ENCODE data around the gene ZFP82. TPM values are rescaled to one million over a fixed set of nuclear protein-coding genes. Genes with fewer than 3 reads are reported as not detected.

Gene ZFP82
- total RNA-seq, 1 experiment from 2014 or later: not detected

DNA sequence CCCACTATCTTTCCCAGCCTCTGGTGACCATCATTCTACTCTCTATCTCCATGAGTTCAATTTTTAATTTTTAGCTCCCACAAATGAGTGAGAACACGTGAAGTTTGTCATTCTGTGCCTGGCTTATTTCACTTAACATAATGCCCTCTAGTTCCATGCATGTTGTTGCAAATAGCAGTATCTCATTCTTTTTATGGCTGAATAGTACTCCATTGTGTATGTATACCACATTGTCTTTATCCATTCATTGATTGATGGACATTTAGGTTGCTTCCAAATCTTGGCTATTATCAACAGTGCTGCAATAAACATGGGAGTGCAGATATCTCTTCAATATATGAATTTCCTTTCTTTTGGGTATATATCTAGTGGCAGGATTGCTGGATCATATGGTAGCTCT, 22.9 kb upstream of the ZFP82 start:
- H3K4me3 Mint-ChIP-seq (ENCODE audit: low read depth, unreplicated experiment): no peak overlapping the region
- peaks cover 12% of the 10 kb centered on the region for H3K9me3 Mint-ChIP-seq (ENCODE audit: low read depth, unreplicated experiment)
- intact Hi-C loops (cut with micrococcal nuclease; ENCODE audit: unreplicated experiment): no loop called here
- TF ChIP-seq, protein P1, sequence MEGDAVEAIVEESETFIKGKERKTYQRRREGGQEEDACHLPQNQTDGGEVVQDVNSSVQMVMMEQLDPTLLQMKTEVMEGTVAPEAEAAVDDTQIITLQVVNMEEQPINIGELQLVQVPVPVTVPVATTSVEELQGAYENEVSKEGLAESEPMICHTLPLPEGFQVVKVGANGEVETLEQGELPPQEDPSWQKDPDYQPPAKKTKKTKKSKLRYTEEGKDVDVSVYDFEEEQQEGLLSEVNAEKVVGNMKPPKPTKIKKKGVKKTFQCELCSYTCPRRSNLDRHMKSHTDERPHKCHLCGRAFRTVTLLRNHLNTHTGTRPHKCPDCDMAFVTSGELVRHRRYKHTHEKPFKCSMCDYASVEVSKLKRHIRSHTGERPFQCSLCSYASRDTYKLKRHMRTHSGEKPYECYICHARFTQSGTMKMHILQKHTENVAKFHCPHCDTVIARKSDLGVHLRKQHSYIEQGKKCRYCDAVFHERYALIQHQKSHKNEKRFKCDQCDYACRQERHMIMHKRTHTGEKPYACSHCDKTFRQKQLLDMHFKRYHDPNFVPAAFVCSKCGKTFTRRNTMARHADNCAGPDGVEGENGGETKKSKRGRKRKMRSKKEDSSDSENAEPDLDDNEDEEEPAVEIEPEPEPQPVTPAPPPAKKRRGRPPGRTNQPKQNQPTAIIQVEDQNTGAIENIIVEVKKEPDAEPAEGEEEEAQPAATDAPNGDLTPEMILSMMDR (IDR thresholded peaks at IDR 0.05; ENCODE audit: unreplicated experiment): no peak
- H3K27ac Mint-ChIP-seq (ENCODE audit: unreplicated experiment): no peak overlapping the region
- CTCF ChIA-PET: no interaction called here
- no peak for DNase-seq
- no peaks in the 10 kb centered on the region for H3K27me3 Mint-ChIP-seq (ENCODE audit: unreplicated experiment)
- H3K4me1 Mint-ChIP-seq (ENCODE audit: low read depth, unreplicated experiment): no peaks in the 10 kb centered on the region
- no peaks in the 10 kb centered on the region for H3K36me3 Mint-ChIP-seq (ENCODE audit: insufficient read depth, unreplicated experiment)
- no TSS peak for BruUV-seq (replicated peaks)

DNA sequence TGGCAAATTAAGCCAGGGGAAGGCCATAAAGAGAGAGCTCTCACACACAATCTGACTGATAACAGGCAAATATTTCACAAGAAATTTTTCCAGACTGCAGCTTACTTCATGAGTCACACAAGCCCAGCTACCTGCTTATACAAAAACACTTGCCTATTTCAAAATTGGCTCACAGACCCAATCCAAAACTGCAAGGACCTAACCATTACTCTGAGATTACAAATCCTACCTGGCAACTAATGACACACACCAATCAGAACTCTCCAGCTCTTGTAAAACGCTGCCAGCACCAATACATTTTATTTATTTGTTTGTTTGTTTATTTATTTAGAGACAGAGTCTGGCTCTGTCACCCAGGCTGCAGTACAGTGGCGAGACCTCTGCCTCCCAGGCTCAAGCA, 18.1 kb upstream of the ZFP82 start:
- CTCF ChIA-PET: no interaction called here
- intact Hi-C loops (cut with micrococcal nuclease; ENCODE audit: unreplicated experiment): no loop called here
- TF ChIP-seq, protein P1 (IDR thresholded peaks at IDR 0.05; ENCODE audit: unreplicated experiment): no peak
- H3K4me3 Mint-ChIP-seq (ENCODE audit: low read depth, unreplicated experiment): no peak overlapping the region
- H3K4me1 Mint-ChIP-seq (ENCODE audit: low read depth, unreplicated experiment): no peaks in the 10 kb centered on the region
- H3K9me3 Mint-ChIP-seq (ENCODE audit: low read depth, unreplicated experiment): peaks cover 18% of the 10 kb centered on the region
- no peaks in the 10 kb centered on the region for H3K36me3 Mint-ChIP-seq (ENCODE audit: insufficient read depth, unreplicated experiment)
- no peaks in the 10 kb centered on the region for H3K27me3 Mint-ChIP-seq (ENCODE audit: unreplicated experiment)
- no TSS peak for BruUV-seq (replicated peaks)
- no peak overlapping the region for H3K27ac Mint-ChIP-seq (ENCODE audit: unreplicated experiment)
- DNase-seq: no peak

DNA sequence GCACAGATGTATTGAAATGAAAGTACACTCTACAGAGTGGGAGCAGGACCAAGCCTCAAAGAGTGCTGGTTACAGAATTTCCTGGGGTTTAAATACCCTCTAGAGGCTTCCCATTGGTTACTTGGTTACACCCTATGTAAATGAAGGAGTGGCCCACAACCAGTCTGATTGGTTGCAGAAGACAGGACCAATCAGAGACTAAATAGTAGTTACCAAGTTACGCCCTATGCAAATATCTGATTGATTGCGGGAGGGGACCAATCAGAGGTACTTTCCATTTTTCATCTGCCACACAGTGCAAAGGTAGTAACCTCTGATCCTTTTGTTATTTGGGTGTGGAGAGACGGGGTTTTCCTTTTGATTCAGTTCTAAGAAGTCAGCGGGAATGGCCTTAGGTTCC, 5.5 kb upstream of the ZFP82 start:
- CTCF ChIA-PET: no interaction called here
- Mint-ChIP-seq H3K4me3 (ENCODE audit: low read depth, unreplicated experiment) (no peak overlapping the region), H3K9me3 (ENCODE audit: low read depth, unreplicated experiment) (peaks cover 18% of the 10 kb centered on the region), H3K4me1 (ENCODE audit: low read depth, unreplicated experiment) (no peaks in the 10 kb centered on the region), H3K36me3 (ENCODE audit: insufficient read depth, unreplicated experiment) (no peaks in the 10 kb centered on the region), H3K27me3 (ENCODE audit: unreplicated experiment) (no peaks in the 10 kb centered on the region), H3K27ac (ENCODE audit: unreplicated experiment) (no peak overlapping the region)
- no peak for DNase-seq
- TF ChIP-seq, protein P1 (IDR thresholded peaks at IDR 0.05; ENCODE audit: unreplicated experiment): no peak
- no TSS peak for BruUV-seq (replicated peaks)
- intact Hi-C loops (cut with micrococcal nuclease; ENCODE audit: unreplicated experiment): no loop called here

DNA sequence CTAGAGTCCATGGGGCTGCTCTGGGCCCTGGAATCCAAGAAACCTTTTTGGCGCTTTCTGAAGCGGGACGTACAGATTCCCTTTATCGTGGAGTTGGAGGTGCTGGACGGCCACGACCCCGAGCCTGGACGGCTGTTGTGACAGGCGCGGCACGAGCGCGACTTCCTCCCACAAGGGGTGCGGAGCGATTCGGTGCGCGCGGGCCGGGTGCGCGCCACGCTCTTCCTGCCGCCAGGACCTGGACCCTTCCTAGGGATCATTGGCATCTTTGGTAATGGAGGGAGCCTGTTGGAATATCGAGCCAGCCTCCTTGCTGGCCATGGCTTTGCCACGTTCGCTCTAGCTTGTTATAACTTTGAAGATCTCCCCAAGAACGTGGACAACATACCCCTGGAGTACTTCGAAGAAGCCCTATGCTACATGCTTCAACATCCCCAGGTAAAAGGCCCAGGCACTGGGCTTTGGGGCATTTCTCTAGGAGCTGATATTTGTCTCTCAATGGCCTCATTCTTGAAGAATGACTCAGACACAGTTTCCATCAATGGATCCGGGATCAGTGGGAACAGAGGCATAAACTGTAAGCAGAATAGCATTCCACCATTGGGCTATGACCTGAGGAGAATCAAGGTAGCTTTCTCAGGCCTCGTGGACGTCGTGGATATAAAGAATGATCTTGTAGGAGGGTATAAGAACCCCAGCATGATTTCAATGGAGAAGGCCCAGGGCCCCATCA, 3.5 kb upstream of the ZFP82 start:
- intact Hi-C loops (cut with micrococcal nuclease; ENCODE audit: unreplicated experiment): no loop called here
- BruUV-seq (replicated peaks): no TSS peak
- no peaks in the 10 kb centered on the region for H3K4me1 Mint-ChIP-seq (ENCODE audit: low read depth, unreplicated experiment)
- TF ChIP-seq, protein P1 (IDR thresholded peaks at IDR 0.05; ENCODE audit: unreplicated experiment): no peak
- DNase-seq: no peak
- H3K36me3 Mint-ChIP-seq (ENCODE audit: insufficient read depth, unreplicated experiment): no peaks in the 10 kb centered on the region
- no peaks in the 10 kb centered on the region for H3K27me3 Mint-ChIP-seq (ENCODE audit: unreplicated experiment)
- H3K9me3 Mint-ChIP-seq (ENCODE audit: low read depth, unreplicated experiment): peaks cover 21% of the 10 kb centered on the region
- H3K27ac Mint-ChIP-seq (ENCODE audit: unreplicated experiment): no peak overlapping the region
- no peak overlapping the region for H3K4me3 Mint-ChIP-seq (ENCODE audit: low read depth, unreplicated experiment)
- CTCF ChIA-PET: no interaction called here

All from Calu3 (cell line).